Psoas muscle (tissue), 8 donors: ENCODE measurements around the gene KRT75. TPM values are rescaled to one million over a fixed set of nuclear protein-coding genes. Genes with fewer than 3 reads are reported as not detected.
"Not testable (repeated sequence)": the region's sequence is repeated elsewhere in the genome, so short reads cannot be mapped to it uniquely, and the experiment has no call there.

Source experiments
- ATAC-seq, 4 donors: fragments of 200-7000 bp; cut with Tn5 transposase; one replicate each; pipeline ENCODE4 v1.9.1; 2020; ENCODE audit warnings: moderate library complexity in 3 of 4, mild to moderate bottlenecking in 2 of 4
- DNase-seq, 2 donors: peaks; one replicate each; pipeline ENCODE4 v3.0.0-alpha.2; 2020
- H3K27ac ChIP-seq: fragments of 200-600 bp; one replicate; pipeline ENCODE4 v1.8.0; 2022
- H3K27me3 ChIP-seq, 3 donors: fragments of 200-600 bp in 1 of 3; one replicate each; pipeline versions ENCODE4 v1.6.1 to v1.8.0; 2013 to 2022; ENCODE audit warnings: low read length in 2 of 3, mild to moderate bottlenecking in 2 of 3, moderate library complexity in 1 of 3; ENCODE audit not compliant: insufficient read depth in 3 of 3
- H3K36me3 ChIP-seq, 2 donors: fragments of 200-600 bp in 1 of 2; one replicate each; pipeline versions ENCODE4 v1.6.1 to v1.8.0; 2013 to 2022; ENCODE audit warnings: low read depth in 1 of 2, mild to moderate bottlenecking in 1 of 2, moderate library complexity in 1 of 2; ENCODE audit not compliant: insufficient read depth in 1 of 2
- H3K4me1 ChIP-seq: fragments of 200-600 bp; one replicate; pipeline ENCODE4 v1.8.0; 2022
- H3K4me3 ChIP-seq: fragments of 200-600 bp; one replicate; pipeline ENCODE4 v1.8.0; 2022; ENCODE audit warnings: mild to moderate bottlenecking
- H3K9me3 ChIP-seq: fragments of 200-600 bp; one replicate; pipeline ENCODE4 v1.8.0; 2022
- WGBS, 3 donors: extraction: QIAGEN DNeasy Blood & Tissue Kit; methylation state at CpG; one replicate each; pipeline versions ENCODE4 v1.1.6 to v1.1.7; 2013; 5-methylcytosine and 5-hydroxymethylcytosine counted together
- intact Hi-C, 2 donors: fragments of 100-400 bp; cut with DNase I; formaldehyde crosslinking; loops; one replicate each; pipeline versions ENCODE4 v1.11.0 to v1.14.2; 2022
- polyA plus RNA-seq, 3 donors: library from polyadenylated mRNA; stranded (reverse); fragments of 200-250 nt; gene quantifications; one replicate each; pipeline ENCODE4 v1.2.3, GENCODE V29; 2013
- total RNA-seq, 4 donors: library from RNA; stranded (reverse); fragmentation: NEBNext Ultra II Directional in 2 of 4; extraction: Animal tissue kit (Norgen Biotek cat#: 25700) in 2 of 4; gene quantifications; one replicate each; pipeline versions ENCODE4 v1.2.1 to v1.2.4, GENCODE V29; 2021 to 2023
- TF ChIP-seq, protein P1 (sequence below): fragments of 200-600 bp; IDR thresholded peaks from one replicate; pipeline ENCODE4 v1.8.0; 2022; ENCODE audit warnings: antibody characterized with exemption
- donor health status: healthy with polysubstance abuse.
- donor health status: DM: no; HTN: no; CAD: no; lungs with moderate emphysema.
- donor health status: Bipolar disorder and iron deficiency.
- donor health status: healthy.
- donor health status: DM: yes; HTN: yes; CAD: no.
- donor health status: DM: no; HTN: no; CAD: no.
- donor health status: DM: no; HTN: no; CAD: no.
- donor health status: DM: yes; HTN: yes; CAD: no.

The KRT75 gene
- total and polyA plus RNA-seq, 7 donors = not detected

DNA sequence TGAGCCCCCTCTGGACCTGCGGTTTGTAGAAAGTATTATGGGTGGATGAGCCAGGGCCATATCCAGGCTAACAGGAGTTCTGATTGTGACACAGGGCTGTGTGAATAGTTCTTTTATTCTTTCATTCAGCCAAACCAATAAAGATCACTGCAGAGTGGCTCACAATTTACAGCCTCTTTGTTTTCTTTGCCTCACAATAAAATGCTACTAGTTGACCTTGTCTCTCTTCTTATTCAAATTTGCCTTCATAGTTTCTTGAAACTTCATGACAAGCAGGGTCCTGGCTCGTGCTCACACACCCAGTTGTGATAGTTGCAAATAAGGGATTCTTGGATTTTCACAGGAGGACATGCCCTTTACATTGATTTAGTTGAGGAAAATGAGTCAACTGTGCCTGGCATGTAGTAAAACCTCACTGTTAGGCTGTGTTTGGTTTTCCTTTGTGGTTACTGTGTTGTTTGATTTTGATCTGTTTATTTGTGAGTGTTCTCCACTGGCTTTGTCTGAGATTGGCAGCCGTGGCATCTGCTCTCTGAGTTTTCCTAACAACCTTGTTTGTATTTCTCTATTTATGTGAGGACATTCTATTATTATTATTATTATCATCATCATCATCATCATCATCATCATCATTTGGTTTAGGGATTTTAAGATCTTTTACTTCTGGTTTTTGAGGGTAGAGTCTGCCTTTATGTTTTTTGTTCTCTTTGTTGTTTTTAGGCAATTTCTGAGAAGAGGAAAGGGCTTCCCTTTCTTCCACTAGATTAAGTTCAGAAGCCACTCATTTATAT, 20.4 kb upstream of the KRT75 start:
- H3K4me1 ChIP-seq = no peaks in the 10 kb centered on the region

DNA sequence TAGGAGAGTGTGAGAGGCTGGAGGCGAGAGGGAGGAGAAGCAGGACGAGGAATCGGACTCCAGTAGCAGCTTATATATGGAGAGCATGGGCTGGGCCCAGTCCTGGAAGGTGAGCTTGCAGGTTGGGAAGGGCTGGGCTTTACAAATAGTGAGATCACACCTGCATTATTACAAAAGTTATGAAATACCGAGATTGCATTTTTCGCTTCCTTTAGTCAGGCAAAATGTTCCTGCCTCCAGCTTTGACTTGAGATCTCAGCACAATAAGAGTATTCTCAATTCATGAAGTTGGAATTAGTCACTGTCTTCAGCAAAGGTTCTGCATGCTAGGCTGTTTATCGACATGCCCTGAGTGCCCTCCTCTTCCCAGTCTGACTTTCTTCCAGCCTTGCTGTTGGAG, 17.9 kb upstream of the KRT75 start, which contains the start of gene KRT6B:
TSS of gene KRT6B (minus strand) at position 46 of the 400 bp plus-strand sequence. CDS start 68 bp downstream, outside the sequence.
- intact Hi-C loops = no loop called here
- Histone ChIP-seq H3K36me3 (no peaks in the 10 kb centered on the region), H3K4me3 (no peak within 1 kb of the TSS), H3K9me3 (no peaks in the 10 kb centered on the region), H3K4me1 (no peaks in the 10 kb centered on the region), H3K27ac (no peak within 1 kb of the TSS), H3K27me3 (peaks cover 0 to 3% (median 0%) of the 10 kb centered on the region in 3 donors)
- DNase-seq (no peak), ATAC-seq (no peak)
- WGBS, 3 donors = 80 to 86% (median 86%) methylated on average over 6 of the region's 6 CpGs
- TF ChIP-seq, protein P1, sequence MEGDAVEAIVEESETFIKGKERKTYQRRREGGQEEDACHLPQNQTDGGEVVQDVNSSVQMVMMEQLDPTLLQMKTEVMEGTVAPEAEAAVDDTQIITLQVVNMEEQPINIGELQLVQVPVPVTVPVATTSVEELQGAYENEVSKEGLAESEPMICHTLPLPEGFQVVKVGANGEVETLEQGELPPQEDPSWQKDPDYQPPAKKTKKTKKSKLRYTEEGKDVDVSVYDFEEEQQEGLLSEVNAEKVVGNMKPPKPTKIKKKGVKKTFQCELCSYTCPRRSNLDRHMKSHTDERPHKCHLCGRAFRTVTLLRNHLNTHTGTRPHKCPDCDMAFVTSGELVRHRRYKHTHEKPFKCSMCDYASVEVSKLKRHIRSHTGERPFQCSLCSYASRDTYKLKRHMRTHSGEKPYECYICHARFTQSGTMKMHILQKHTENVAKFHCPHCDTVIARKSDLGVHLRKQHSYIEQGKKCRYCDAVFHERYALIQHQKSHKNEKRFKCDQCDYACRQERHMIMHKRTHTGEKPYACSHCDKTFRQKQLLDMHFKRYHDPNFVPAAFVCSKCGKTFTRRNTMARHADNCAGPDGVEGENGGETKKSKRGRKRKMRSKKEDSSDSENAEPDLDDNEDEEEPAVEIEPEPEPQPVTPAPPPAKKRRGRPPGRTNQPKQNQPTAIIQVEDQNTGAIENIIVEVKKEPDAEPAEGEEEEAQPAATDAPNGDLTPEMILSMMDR = no peak

More for the DNA sequence above, 20.4 kb upstream of the KRT75 start:
- no peak overlapping the region for H3K4me3 ChIP-seq
- no peak for ATAC-seq
- H3K27ac ChIP-seq = no peak overlapping the region
- no peaks in the 10 kb centered on the region for H3K27me3 ChIP-seq
- TF ChIP-seq, protein P1 = no peak
- WGBS, 3 donors = 50 to 67% (median 60%) methylated on average over 3 of the region's 3 CpGs
- intact Hi-C loops = no loop called here
- DNase-seq = no peak
- no peaks in the 10 kb centered on the region for H3K9me3 ChIP-seq
- no peaks in the 10 kb centered on the region for H3K36me3 ChIP-seq

DNA sequence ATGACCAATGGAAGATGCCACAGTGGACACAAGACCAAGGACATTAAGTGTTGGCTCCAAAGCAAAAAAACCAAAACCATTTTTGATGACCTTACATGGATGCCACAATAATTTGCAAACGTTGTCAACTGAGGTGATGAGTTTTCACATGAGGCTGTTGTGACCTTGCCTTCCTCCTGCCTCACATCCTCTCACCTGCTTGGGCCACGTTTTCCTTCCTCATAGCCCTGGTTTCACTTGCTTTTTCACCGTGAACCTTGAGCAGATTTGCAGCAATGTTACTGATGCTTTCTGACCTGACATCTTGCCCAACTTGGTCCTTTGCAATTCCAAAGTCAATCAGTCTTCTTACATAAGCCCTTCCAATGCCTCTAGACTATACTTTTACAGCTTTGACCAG, 14.1 kb upstream of the KRT75 start:
- no peak overlapping the region for H3K27ac ChIP-seq
- intact Hi-C loops = no loop called here
- DNase-seq (no peak), ATAC-seq (no peak)
- no peaks in the 10 kb centered on the region for H3K9me3 ChIP-seq
- TF ChIP-seq, protein P1 = no peak
- no peaks in the 10 kb centered on the region for H3K4me1 ChIP-seq
- 44 to 64% (median 60%) methylated on average over 3 of the region's 3 CpGs for WGBS, 3 donors
- H3K36me3 ChIP-seq = no peaks in the 10 kb centered on the region
- H3K4me3 ChIP-seq = no peak overlapping the region
- H3K27me3 ChIP-seq = peaks cover 0 to 4% (median 3%) of the 10 kb centered on the region in 3 donors

DNA sequence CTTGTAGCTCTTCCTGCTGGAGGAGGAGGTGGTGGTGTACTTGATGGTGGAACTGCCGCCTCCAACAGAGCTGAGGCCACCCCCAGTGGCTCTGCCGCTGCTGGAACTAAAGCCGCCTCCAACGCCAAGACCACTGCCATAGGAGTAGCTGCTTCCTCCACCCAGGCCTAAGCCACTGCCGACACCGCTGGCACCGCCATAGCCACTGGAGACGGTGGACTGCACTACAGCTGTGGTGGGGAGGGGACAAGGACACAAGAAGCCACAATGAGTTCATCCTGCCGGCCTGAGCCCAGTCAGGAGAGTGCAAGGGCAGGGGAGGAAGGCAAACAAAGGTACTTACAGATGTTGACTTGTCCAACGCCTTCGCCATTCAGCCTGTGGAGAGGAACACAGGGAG, 13.0 kb upstream of the KRT75 start:
- H3K27me3 ChIP-seq, H3K4me3 ChIP-seq, DNase-seq, H3K4me1 ChIP-seq, intact Hi-C loops, ATAC-seq, H3K27ac ChIP-seq, H3K9me3 ChIP-seq, H3K36me3 ChIP-seq: not testable (repeated sequence)
- 81 to 89% (median 88%) methylated on average over 5 to 11 of the region's 11 CpGs for WGBS, 3 donors

DNA sequence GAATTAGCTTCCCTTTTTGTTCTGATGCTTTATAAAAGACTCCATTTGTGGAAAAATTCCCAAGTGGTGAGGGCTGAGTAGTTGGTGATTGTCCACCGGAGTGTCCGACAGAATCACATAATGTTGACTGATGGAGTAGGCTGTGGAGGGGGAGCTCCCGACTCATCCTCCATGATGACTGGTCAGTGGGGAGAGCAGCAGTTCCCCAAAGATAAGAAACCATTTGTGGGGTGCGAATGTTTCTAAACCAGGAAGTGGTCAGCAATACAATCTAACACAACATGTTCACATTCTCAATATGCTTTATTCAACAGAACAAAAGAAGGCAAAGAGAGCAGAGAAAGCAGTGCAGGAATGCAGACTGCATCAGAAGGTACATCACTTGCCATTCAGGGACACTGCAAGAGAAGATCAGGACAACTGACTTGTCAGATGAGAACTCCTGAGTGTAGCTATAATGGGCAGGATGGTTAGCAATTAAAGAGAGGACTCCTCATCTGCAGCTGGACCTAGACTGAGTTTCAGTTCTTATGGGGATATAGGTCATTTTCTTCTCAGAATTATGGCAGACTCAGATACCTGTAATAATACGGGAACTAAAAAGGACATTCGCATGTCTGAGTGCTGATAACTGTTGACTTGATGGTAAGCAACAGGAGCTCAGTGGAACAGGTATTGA, 12.3 kb upstream of the KRT75 start:
- WGBS, 3 donors = 79 to 85% (median 83%) methylated on average over 6 of the region's 6 CpGs
- H3K9me3 ChIP-seq = no peaks in the 10 kb centered on the region
- TF ChIP-seq, protein P1 = no peak
- no peak overlapping the region for H3K4me3 ChIP-seq
- peaks cover 0 to 12% (median 3%) of the 10 kb centered on the region in 3 donors for H3K27me3 ChIP-seq
- H3K27ac ChIP-seq = no peak overlapping the region
- intact Hi-C loops = no loop called here
- ATAC-seq (no peak), DNase-seq (no peak)
- H3K4me1 ChIP-seq = no peaks in the 10 kb centered on the region
- H3K36me3 ChIP-seq = no peaks in the 10 kb centered on the region
